Measurements from ENCODE around the gene KCNK7. TPM values are rescaled to one million over a fixed set of nuclear protein-coding genes. Genes with fewer than 3 reads are reported as not detected.

The KCNK7 gene
- total RNA-seq, 2 donors from 2014 or later = 0.39 TPM; not detected in 1

DNA sequence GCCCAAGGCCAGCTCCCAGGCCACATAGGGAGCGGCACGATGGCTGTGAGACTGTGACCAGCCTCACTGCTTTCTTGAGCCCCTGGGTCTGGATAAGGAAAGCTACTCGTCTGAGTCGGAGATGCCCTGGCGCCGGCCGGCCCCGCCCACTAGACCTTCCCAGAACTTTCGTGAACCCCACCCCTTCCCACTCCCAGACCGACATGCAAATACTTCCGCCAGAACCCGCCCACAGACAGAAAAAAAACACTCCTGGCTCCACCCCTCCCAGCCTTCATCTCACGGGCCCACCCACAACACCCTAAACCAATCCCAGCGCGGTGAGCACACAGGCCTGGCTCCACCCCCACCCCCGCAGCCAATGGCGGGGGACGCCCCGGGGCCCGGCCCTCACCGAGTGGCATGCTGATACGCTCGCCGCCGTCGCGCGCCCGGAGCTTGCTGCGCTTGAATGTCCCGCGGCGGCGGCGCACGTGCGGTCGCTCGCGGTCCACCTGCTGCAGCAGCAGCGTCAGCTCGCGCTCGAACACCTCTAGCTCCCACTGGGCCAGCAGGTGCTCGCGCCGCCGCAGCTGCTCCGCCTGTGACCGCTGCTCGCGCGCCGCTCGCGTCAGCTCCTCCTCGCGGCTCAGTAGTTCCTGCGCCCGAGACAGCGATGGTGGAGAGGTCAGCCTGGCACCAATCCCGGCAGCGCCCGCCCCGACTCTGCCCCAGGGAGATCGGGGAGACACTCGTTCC lies 11.4 kb upstream of the KCNK7 start:
- peaks cover 0 to 56% of the 10 kb centered on the region in 2 donors for H3K4me1 ChIP-seq
- H3K27me3 ChIP-seq = no peaks in the 10 kb centered on the region
- TF ChIP-seq, protein P1, sequence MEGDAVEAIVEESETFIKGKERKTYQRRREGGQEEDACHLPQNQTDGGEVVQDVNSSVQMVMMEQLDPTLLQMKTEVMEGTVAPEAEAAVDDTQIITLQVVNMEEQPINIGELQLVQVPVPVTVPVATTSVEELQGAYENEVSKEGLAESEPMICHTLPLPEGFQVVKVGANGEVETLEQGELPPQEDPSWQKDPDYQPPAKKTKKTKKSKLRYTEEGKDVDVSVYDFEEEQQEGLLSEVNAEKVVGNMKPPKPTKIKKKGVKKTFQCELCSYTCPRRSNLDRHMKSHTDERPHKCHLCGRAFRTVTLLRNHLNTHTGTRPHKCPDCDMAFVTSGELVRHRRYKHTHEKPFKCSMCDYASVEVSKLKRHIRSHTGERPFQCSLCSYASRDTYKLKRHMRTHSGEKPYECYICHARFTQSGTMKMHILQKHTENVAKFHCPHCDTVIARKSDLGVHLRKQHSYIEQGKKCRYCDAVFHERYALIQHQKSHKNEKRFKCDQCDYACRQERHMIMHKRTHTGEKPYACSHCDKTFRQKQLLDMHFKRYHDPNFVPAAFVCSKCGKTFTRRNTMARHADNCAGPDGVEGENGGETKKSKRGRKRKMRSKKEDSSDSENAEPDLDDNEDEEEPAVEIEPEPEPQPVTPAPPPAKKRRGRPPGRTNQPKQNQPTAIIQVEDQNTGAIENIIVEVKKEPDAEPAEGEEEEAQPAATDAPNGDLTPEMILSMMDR (IDR thresholded peaks at IDR 0.05) = no peak
- peaks cover 40% of the 10 kb centered on the region for H3K36me3 ChIP-seq
- DNase-seq (ENCODE audit: low spot score) = peak; percentile 99
- H3K27ac ChIP-seq = peak overlapping the region; percentile 78 to 80
- no peaks in the 10 kb centered on the region for H3K9me3 ChIP-seq
- H3K4me3 ChIP-seq = peak overlapping the region; percentile 7 to 41

DNA sequence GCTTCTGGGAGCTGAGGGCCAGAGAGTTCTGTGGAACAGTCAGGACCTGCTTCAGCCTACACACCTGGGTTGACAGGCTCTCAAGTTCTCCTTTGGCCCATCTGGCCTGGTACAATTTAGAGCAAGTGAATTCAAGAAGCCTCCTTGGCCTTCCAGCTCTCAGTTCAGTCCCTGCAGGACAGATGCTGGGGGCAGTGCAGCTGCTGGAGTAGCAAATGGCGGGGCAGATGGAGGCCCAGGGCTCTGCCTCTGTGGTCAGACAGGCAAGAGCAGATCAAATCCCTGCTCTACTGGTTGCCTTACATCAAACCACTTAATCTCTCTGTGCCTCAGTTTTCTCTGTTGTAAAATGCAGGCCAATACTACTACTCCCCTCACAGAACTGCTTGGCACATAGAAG lies 8.7 kb upstream of the KCNK7 start:
- H3K27ac ChIP-seq = no peak overlapping the region
- DNase-seq (ENCODE audit: low spot score) = no peak
- peaks cover 53% of the 10 kb centered on the region for H3K36me3 ChIP-seq
- H3K4me1 ChIP-seq = peaks cover 0 to 29% of the 10 kb centered on the region in 2 donors
- H3K9me3 ChIP-seq = no peaks in the 10 kb centered on the region
- H3K27me3 ChIP-seq = no peaks in the 10 kb centered on the region
- H3K4me3 ChIP-seq = no peak overlapping the region
- TF ChIP-seq, protein P1 (IDR thresholded peaks at IDR 0.05) = no peak

DNA sequence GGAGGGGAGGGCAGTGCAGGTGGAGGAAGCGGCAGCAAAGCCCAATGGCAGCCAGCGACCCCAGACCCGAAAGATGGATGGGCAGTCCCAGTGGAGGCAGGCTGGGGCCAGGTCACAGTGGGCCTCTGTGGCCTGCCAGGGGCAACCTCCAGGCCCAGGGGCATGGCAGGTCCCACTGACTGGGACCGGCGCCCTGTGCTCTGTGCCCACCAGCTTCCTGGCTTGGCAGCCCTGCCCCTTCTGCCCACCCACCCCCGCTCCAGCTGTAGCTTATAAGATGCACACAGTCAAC lies 4.3 kb upstream of the KCNK7 start:
- H3K9me3 ChIP-seq = no peaks in the 10 kb centered on the region
- no peaks in the 10 kb centered on the region for H3K27me3 ChIP-seq
- H3K36me3 ChIP-seq = peaks cover 61% of the 10 kb centered on the region
- no peak overlapping the region for H3K27ac ChIP-seq
- TF ChIP-seq, protein P1 (IDR thresholded peaks at IDR 0.05) = no peak
- no peak overlapping the region for H3K4me3 ChIP-seq
- no peak for DNase-seq (ENCODE audit: low spot score)
- H3K4me1 ChIP-seq = no peaks in the 10 kb centered on the region

DNA sequence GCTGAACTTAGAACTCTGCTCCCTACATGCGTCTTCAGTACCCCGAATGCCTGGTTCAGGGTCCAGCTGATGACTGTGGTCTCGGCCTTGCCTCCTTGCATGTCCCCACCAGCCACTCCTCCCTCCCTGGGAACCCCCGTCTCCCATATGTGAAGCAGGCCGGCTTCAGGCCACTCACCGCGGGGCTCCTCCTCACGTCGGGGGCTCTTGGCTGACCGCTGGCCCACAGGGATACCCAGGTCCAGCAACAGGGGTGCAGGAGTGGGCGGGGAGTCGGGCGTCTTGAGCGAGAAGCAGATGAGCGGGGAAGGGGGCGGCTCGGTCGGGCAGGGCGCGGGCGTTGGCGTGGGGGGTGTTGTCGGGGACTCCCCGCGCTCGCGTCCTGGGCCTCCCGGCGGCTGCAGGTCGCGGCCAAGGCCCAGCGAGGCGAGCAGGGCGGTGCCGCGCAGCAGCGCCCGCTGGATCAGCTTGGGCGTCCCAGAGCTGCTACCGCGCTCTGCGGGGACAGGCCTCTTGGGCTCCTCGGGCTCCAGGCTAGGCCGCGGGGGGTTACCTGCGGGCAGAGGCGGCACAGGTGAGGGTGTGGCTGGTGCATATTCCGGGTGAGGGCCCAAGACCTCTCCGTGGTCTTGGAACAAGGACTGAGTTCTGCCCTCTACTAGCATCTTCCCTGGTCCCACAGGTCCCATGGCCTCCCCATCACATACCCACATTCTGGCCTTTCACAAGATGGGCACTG lies 3.8 kb upstream of the KCNK7 start:
- H3K4me1 ChIP-seq = no peaks in the 10 kb centered on the region
- TF ChIP-seq, protein P1 (IDR thresholded peaks at IDR 0.05) = no peak

DNA sequence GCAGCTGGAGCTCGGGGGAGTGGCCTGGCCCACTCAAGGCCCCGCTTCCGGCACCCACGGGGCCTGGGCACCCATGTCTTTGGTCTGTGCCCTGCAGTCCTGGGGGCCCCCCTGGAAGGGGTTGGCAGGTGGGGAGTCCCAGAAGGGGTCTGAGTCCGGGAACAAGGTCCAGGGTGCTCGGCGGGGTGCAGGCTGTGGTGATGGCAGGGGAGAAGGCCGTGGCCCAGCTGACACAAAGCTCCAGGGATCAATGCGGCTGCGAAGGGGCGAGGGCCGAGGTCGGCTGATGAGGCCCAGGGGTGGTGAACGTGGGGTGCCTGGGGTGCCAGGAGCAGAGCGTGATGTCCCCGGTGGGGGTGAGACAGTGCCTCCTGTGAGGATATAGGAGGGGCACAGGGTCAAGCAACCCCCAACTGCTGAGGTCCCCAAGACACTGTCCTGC lies 2.7 kb upstream of the KCNK7 start:
- H3K9me3 ChIP-seq = no peaks in the 10 kb centered on the region
- peaks cover 49% of the 10 kb centered on the region for H3K36me3 ChIP-seq
- TF ChIP-seq, protein P1 (IDR thresholded peaks at IDR 0.05) = no peak
- DNase-seq (ENCODE audit: low spot score) = no peak
- no peak overlapping the region for H3K4me3 ChIP-seq
- no peaks in the 10 kb centered on the region for H3K27me3 ChIP-seq
- no peak overlapping the region for H3K27ac ChIP-seq
- peaks cover 0 to 9% of the 10 kb centered on the region in 2 donors for H3K4me1 ChIP-seq

More for the DNA sequence above, 3.8 kb upstream of the KCNK7 start:
- H3K4me3 ChIP-seq = no peak overlapping the region
- no peaks in the 10 kb centered on the region for H3K9me3 ChIP-seq
- no peak overlapping the region for H3K27ac ChIP-seq
- DNase-seq (ENCODE audit: low spot score) = no peak
- H3K27me3 ChIP-seq = no peaks in the 10 kb centered on the region
- H3K36me3 ChIP-seq = peaks cover 56% of the 10 kb centered on the region

Measured in right atrium auricular region (tissue), 2 donors.